ENCODE results near the gene RIMBP2.

Gene RIMBP2

DNA sequence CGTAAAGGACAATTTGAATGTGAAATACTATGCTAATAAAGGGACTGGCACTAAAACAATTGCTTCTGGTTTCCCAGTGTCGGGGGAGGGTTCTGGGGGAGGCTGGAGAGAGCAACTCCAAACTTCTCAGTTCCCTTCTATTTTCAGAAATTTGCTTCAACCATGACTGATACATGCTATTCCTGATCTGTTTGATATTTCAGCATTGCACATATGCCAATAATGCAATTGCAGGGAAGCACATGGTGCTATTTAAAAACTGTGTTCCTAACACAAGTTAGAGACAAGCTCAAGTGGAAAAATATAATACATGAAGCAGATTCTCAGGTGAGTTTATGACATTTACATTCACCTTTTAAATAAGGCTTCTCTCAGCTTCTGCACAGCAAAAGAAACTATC is 188.9 kb downstream of the RIMBP2 start:
- Histone ChIP-seq H3K4me1 (ENCODE audit: low read length) (no peaks in the 10 kb centered on the region), H3K4me3 (ENCODE audit: low read length) (no peak overlapping the region), H4K20me1 (ENCODE audit: insufficient read depth, low read length) (no peaks in the 10 kb centered on the region), H3K9me3 (ENCODE audit: insufficient read depth, low read length) (no peaks in the 10 kb centered on the region), H3K4me2 (ENCODE audit: low read length) (no peak overlapping the region), H3K79me2 (ENCODE audit: low read length) (no peaks in the 10 kb centered on the region), H2AFZ (ENCODE audit: low read depth, low read length) (no peak overlapping the region), H3K27ac (ENCODE audit: low read length) (no peak overlapping the region), H3K9ac (ENCODE audit: low read length) (no peak overlapping the region), H3K27me3 (ENCODE audit: low read depth, low read length) (no peaks in the 10 kb centered on the region), H3K36me3 (replicated peaks; ENCODE audit: low read depth, low read length) (no peaks in the 10 kb centered on the region)
- TF ChIP-seq EZH2phosphoT487 (IDR thresholded peaks at IDR 0.05; ENCODE audit: low read depth), result no peak
- TF ChIP-seq, protein P1, sequence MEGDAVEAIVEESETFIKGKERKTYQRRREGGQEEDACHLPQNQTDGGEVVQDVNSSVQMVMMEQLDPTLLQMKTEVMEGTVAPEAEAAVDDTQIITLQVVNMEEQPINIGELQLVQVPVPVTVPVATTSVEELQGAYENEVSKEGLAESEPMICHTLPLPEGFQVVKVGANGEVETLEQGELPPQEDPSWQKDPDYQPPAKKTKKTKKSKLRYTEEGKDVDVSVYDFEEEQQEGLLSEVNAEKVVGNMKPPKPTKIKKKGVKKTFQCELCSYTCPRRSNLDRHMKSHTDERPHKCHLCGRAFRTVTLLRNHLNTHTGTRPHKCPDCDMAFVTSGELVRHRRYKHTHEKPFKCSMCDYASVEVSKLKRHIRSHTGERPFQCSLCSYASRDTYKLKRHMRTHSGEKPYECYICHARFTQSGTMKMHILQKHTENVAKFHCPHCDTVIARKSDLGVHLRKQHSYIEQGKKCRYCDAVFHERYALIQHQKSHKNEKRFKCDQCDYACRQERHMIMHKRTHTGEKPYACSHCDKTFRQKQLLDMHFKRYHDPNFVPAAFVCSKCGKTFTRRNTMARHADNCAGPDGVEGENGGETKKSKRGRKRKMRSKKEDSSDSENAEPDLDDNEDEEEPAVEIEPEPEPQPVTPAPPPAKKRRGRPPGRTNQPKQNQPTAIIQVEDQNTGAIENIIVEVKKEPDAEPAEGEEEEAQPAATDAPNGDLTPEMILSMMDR (IDR thresholded peaks at IDR 0.05; ENCODE audit: low read depth, low read length), result no peak

DNA sequence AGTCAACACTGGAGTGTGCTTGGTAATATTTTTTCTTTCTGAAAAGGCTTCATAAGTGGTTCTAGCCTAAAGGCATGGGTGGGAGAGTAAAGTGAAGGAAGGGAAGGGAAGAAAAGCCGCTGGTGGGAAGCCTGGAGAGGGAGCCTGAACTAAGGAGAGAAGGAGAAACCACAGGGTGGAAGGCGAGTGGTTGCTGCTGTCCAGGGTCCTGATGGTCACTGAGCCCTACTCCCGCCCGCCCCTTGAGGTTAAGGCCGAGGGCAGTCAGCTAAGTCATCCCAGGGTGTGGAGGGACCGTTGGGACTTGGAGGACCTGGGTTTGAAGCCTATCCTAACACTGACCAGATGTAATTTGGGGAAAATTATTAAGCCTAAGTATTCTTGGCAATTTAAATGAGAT is 189.3 kb downstream of the RIMBP2 start:
- Histone ChIP-seq H3K79me2 (ENCODE audit: low read length) (no peaks in the 10 kb centered on the region), H3K9me3 (ENCODE audit: insufficient read depth, low read length) (no peaks in the 10 kb centered on the region), H3K27me3 (ENCODE audit: low read depth, low read length) (no peaks in the 10 kb centered on the region), H3K4me1 (ENCODE audit: low read length) (no peaks in the 10 kb centered on the region), H3K4me2 (ENCODE audit: low read length) (no peak overlapping the region), H3K27ac (ENCODE audit: low read length) (no peak overlapping the region), H3K9ac (ENCODE audit: low read length) (no peak overlapping the region), H3K36me3 (replicated peaks; ENCODE audit: low read depth, low read length) (no peaks in the 10 kb centered on the region), H3K4me3 (ENCODE audit: low read length) (no peak overlapping the region), H4K20me1 (ENCODE audit: insufficient read depth, low read length) (no peaks in the 10 kb centered on the region), H2AFZ (ENCODE audit: low read depth, low read length) (no peak overlapping the region)
- no peak for TF ChIP-seq EZH2phosphoT487 (IDR thresholded peaks at IDR 0.05; ENCODE audit: low read depth)
- TF ChIP-seq, protein P1 (IDR thresholded peaks at IDR 0.05; ENCODE audit: low read depth, low read length), result no peak

DNA sequence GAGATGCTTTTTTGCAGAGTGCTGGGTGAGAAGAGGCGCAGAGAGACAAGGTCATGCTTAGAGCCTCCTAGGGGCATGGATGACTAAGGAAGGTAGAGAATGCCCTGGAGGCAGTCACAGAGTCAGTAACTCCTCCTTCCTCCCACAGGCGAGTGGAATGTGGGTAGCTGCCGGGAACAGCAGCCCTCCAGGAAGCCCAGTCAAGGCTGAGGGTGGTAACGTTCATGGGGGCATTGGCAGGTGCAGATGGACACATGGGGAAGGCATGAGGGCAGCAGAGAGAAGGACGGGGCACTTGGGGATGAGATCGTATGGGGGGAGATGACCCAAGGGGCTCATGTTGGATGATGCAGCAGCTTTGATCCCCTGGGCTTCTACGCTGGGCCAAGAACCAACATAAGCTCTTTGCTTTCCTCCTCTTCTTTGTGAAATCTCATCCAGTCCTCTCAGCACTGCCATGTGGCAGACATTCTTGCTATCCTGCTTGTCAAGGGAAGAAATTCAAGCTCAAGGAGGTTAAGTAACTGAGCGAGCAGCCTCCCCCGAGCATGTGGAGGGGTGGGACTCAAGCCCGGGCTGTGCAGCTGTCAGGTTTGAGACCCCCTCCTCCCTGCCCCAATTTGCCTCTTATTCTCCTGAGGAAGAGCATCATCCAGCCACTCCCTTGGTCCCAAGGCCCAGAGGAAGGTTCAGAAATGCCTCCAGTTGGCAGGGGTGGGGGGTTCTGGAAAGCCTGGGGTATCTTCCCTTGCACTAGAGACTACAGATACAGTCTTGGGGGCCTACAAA is 190.5 kb downstream of the RIMBP2 start:
- no peak overlapping the region for H3K4me2 ChIP-seq (ENCODE audit: low read length)
- H2AFZ ChIP-seq (ENCODE audit: low read depth, low read length), result no peak overlapping the region
- H3K9ac ChIP-seq (ENCODE audit: low read length), result no peak overlapping the region
- H3K27ac ChIP-seq (ENCODE audit: low read length), result no peak overlapping the region
- H3K27me3 ChIP-seq (ENCODE audit: low read depth, low read length), result no peaks in the 10 kb centered on the region
- H3K4me1 ChIP-seq (ENCODE audit: low read length), result no peaks in the 10 kb centered on the region
- no peaks in the 10 kb centered on the region for H3K79me2 ChIP-seq (ENCODE audit: low read length)
- no peaks in the 10 kb centered on the region for H3K36me3 ChIP-seq (replicated peaks; ENCODE audit: low read depth, low read length)
- no peaks in the 10 kb centered on the region for H4K20me1 ChIP-seq (ENCODE audit: insufficient read depth, low read length)
- no peak overlapping the region for H3K4me3 ChIP-seq (ENCODE audit: low read length)
- H3K9me3 ChIP-seq (ENCODE audit: insufficient read depth, low read length), result no peaks in the 10 kb centered on the region
- no peak for TF ChIP-seq EZH2phosphoT487 (IDR thresholded peaks at IDR 0.05; ENCODE audit: low read depth)
- TF ChIP-seq, protein P1 (IDR thresholded peaks at IDR 0.05; ENCODE audit: low read depth, low read length), result no peak

DNA sequence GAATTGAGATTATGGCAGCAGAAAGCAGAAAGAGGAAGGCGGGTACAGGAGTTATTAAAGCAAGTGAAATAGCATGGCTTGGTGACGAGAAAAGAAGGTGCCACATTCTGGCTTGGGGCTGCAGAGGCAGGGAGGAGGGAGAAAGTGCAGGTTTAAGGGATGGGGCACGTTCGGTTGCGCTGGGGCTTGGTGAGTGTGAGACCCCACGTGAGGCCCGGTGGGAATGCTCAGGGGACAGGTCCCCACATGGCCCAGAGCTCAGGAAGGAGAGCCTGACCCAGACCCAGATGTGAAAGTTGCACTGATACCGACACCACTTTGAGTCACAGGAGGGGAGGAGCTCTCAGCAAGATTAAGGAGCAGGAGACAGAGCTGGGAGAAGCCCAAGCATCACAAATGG is 191.3 kb downstream of the RIMBP2 start:
- Histone ChIP-seq H3K9me3 (ENCODE audit: insufficient read depth, low read length) (no peaks in the 10 kb centered on the region), H2AFZ (ENCODE audit: low read depth, low read length) (no peak overlapping the region), H3K36me3 (replicated peaks; ENCODE audit: low read depth, low read length) (no peaks in the 10 kb centered on the region), H3K4me1 (ENCODE audit: low read length) (no peaks in the 10 kb centered on the region), H3K4me3 (ENCODE audit: low read length) (no peak overlapping the region), H4K20me1 (ENCODE audit: insufficient read depth, low read length) (no peaks in the 10 kb centered on the region), H3K27me3 (ENCODE audit: low read depth, low read length) (no peaks in the 10 kb centered on the region), H3K4me2 (ENCODE audit: low read length) (no peak overlapping the region), H3K9ac (ENCODE audit: low read length) (no peak overlapping the region), H3K79me2 (ENCODE audit: low read length) (no peaks in the 10 kb centered on the region), H3K27ac (ENCODE audit: low read length) (no peak overlapping the region)
- TF ChIP-seq, protein P1 (IDR thresholded peaks at IDR 0.05; ENCODE audit: low read depth, low read length), result no peak

Data from OCI-LY3 (cell line).